ENCODE data around the gene VWA1. TPM values are rescaled to one million over a fixed set of nuclear protein-coding genes. Genes with fewer than 3 reads are reported as not detected.
"Not testable (repeated sequence)": the region's sequence is repeated elsewhere in the genome, so short reads cannot be mapped to it uniquely, and the experiment has no call there.

VWA1 gene
- total and polyA plus RNA-seq, 8 donors, result 50.0 to 147 (median 72.5) TPM

DNA sequence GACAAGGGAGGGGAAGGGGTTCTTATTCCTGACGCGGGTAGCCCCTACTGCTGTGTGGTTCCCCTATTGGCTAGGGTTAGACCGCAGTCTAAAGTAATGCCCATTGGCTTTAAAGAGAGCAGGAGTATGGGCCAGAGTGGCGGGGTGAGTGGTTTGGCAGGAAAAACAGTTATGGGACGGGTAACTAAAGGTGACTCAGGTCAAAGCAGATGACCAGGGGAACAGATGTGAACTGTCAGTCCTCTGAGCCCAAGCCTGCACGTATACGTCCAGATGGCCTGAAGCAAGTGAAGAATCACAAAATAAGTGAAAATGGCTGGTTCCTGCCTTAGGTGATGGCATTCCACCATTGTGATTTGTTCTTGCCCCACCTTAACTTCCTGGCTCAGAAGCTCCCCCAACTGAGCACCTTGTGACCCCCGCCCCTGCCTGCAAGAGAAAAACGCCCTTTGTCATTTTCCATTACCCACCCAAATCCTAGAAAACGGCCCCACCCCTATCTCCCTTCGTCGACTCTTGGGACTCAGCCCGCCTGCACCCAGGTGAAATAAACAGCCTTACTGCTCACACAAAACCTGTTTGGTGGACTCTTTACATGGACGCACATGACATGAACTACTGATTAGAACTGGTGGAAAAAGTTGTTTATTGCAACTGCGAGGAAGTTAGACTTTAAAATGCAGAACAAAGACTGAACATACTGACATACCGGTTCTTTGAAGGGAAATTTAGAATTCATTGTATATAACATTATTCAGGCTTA, 35.3 kb downstream of the VWA1 start:
- no peaks in the 10 kb centered on the region for H3K9me3 ChIP-seq
- intact Hi-C loops (cut with DNase I), result no loop called here
- H3K27me3 ChIP-seq, result no peaks in the 10 kb centered on the region
- no peak for DNase-seq
- TF ChIP-seq, protein P1, sequence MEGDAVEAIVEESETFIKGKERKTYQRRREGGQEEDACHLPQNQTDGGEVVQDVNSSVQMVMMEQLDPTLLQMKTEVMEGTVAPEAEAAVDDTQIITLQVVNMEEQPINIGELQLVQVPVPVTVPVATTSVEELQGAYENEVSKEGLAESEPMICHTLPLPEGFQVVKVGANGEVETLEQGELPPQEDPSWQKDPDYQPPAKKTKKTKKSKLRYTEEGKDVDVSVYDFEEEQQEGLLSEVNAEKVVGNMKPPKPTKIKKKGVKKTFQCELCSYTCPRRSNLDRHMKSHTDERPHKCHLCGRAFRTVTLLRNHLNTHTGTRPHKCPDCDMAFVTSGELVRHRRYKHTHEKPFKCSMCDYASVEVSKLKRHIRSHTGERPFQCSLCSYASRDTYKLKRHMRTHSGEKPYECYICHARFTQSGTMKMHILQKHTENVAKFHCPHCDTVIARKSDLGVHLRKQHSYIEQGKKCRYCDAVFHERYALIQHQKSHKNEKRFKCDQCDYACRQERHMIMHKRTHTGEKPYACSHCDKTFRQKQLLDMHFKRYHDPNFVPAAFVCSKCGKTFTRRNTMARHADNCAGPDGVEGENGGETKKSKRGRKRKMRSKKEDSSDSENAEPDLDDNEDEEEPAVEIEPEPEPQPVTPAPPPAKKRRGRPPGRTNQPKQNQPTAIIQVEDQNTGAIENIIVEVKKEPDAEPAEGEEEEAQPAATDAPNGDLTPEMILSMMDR (IDR thresholded peaks at IDR 0.05), result no peak
- peak; percentile 20 for ATAC-seq
- peak overlapping the region; percentile 72 to 78 for H3K4me3 ChIP-seq
- H3K27ac ChIP-seq, result peak overlapping the region; percentile 61 to 80
- peaks cover 9 to 31% of the 10 kb centered on the region in 2 donors for H3K4me1 ChIP-seq
- H3K36me3 ChIP-seq, result no peaks in the 10 kb centered on the region

DNA sequence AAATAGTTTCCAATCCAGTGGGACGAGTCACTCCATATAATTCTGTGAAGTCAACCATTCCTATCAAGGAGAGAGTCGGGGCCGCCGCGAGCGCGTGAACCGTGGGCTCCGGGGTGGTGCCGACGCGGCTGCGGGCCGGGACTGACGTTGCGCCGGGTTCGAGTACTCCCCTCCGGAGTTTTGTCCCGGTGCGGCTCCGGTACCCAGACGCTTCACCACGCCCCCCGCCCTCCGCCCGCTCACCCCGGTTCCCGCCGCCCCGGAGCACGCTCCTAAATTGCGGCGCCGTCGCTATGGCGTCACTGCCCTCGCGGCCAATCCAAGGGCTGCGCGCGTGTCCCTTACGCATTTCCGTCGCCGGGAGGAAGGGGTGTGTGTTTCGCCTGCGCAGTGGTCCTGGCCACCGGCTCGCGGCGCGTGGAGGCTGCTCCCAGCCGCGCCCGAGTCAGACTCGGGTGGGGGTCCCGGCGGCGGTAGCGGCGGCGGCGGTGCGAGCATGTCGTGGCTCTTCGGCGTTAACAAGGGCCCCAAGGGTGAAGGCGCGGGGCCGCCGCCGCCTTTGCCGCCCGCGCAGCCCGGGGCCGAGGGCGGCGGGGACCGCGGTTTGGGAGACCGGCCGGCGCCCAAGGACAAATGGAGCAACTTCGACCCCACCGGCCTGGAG, 36.0 kb downstream of the VWA1 start, which contains the start of gene ATAD3B:
Gene ATAD3B (plus strand): TSS at position 377 of the 664 bp plus-strand sequence. CDS start 120 bp downstream, at position 497.
- Histone ChIP-seq H3K36me3 (peaks cover 0 to under 1% of the 10 kb centered on the region in 2 donors), H3K27me3 (no peaks in the 10 kb centered on the region), H3K4me3 (peak within 1 kb of the TSS; percentile 72 to 78), H3K27ac (peak within 1 kb of the TSS; percentile 61 to 80), H3K4me1 (peaks cover 9 to 31% of the 10 kb centered on the region in 2 donors), H3K9me3 (no peaks in the 10 kb centered on the region)
- DNase-seq (peak; percentile 89 to 96 (median 95)), ATAC-seq (peak; percentile 98)
- intact Hi-C loops (cut with DNase I), result no loop called here
- TF ChIP-seq, protein P1 (IDR thresholded peaks at IDR 0.05), result no peak

DNA sequence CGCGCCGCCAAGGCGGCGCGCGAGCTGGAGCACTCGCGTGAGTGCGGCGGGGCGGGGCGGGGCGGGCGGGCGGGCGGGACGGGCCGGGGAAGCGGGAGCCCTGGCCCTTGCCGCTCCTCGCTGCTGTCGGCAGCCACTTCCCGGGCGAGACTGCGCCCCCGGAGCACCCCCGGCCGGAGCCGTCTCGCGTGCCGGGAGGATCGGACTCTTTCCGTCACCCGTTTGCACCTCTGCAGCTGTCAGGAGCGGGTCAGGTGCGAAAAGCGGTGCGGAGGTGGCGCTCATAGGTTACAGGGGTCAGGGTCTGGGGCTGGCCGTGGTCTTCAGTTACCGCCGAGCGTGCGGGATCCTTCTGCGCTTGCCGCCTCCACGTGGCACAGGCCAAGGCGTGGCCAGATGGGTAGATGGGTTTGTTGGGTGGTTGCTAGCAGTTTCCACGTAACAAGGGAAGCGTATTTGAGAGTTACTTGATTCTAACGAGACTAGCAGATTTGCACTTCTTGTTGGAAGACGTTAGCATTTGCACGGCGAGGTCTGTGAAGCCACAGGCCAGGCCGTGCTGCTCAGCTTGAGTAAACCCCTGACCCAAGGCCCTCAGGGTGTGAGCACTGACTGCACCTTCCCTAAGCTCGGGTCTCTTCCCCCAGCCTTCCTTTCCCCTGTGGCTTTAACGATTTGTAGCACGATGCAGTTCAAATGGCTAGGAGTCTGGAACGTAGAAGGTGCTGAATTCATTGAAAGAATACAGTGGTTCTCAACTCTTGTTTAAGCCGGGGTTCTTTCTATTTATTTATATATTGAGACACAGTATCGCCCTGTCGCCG, 36.8 kb downstream of the VWA1 start:
- DNase-seq; H3K9me3 ChIP-seq; H3K27me3 ChIP-seq; intact Hi-C loops (cut with DNase I); H3K36me3 ChIP-seq: not testable (repeated sequence)
- Histone ChIP-seq H3K4me3 (peak overlapping the region; percentile 72 to 78), H3K4me1 (peaks cover 9 to 31% of the 10 kb centered on the region in 2 donors), H3K27ac (peak overlapping the region in 1 of 2 donors; percentile 80)
- peak; percentile 7 for ATAC-seq

DNA sequence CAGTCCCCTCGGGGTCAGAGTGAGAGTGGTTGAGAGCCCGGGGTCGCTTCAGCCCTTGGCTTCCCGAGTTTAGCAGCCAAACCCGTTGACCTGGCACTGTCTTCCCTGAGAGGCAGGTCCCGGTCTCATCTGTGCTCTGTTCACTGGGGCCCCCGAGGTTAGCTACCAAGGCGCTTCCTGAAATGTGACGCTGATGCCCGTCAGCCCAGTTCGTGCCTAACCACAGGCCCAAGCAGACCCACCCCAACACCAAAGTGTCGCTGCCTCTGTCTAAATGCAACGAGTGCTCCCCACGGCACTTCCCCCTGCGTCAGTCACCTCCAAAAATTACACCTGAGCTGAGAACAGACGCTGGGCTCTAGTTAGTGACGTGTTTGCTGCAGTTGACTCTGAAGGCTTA, 40.5 kb downstream of the VWA1 start:
- peaks cover 0 to 42% of the 10 kb centered on the region in 2 donors for H3K36me3 ChIP-seq
- not testable (repeated sequence) for H3K9me3 ChIP-seq, H3K4me3 ChIP-seq, H3K27ac ChIP-seq, ATAC-seq, H3K27me3 ChIP-seq, DNase-seq
- peaks cover 4 to 24% of the 10 kb centered on the region in 2 donors for H3K4me1 ChIP-seq
- intact Hi-C loops (cut with DNase I), result loop anchor here in 1 of 2 donors (5.0 kb wide), 1 partner anchor 41 kb away; no protein-coding TSS in a partner anchor

DNA sequence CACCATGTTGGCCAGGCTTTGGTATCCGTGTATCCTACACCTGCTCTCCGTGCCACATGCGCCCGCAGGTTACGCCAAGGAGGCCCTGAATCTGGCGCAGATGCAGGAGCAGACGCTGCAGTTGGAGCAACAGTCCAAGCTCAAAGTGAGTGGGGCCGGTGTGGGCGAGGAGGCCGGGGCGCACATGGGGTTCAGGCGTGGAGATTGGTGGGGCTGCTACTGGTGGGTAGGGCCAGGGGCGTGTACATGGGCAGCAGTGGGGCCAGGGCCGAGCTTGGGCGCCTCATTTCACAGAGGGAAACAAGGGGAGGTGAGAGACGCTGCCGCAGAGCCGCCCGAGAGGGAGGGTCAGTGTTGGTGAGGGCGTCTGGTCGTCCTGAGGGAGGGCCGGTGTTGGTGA, 41.7 kb downstream of the VWA1 start:
- H3K27ac ChIP-seq, result no peak overlapping the region
- H3K4me3 ChIP-seq, result no peak overlapping the region
- H3K4me1 ChIP-seq, result peaks cover 4 to 21% of the 10 kb centered on the region in 2 donors
- DNase-seq, result no peak
- TF ChIP-seq, protein P1 (IDR thresholded peaks at IDR 0.05), result no peak
- peaks cover 0 to 48% of the 10 kb centered on the region in 2 donors for H3K36me3 ChIP-seq
- intact Hi-C loops (cut with DNase I), result loop anchor here in 1 of 2 donors (5.0 kb wide), 1 partner anchor 40 kb away; no protein-coding TSS in a partner anchor
- H3K27me3 ChIP-seq, result no peaks in the 10 kb centered on the region
- H3K9me3 ChIP-seq, result no peaks in the 10 kb centered on the region
- no peak for ATAC-seq

All from left lung (tissue), 10 donors.